Measurements from ENCODE around the gene MTUS2.

The MTUS2 gene

DNA sequence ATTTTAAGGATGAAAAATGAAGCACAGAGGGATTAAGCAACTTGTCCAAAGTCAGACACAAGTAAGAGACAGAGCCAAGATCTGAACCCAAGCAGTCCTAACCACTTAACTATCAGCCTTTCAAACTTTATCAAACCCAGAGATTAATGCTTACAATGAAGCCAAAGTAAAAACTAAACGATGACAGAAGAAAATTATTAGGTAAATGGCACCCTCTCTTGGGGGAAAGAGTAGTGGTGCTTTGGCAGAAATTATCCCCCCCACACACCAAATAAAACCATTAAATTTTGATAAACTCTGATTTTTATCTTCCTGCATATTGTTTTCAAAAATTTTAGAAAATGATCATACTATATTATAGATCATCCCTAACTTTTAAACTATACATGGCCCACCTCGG lies 446.1 kb downstream of the MTUS2 start:
- FAIRE-seq = no peak

DNA sequence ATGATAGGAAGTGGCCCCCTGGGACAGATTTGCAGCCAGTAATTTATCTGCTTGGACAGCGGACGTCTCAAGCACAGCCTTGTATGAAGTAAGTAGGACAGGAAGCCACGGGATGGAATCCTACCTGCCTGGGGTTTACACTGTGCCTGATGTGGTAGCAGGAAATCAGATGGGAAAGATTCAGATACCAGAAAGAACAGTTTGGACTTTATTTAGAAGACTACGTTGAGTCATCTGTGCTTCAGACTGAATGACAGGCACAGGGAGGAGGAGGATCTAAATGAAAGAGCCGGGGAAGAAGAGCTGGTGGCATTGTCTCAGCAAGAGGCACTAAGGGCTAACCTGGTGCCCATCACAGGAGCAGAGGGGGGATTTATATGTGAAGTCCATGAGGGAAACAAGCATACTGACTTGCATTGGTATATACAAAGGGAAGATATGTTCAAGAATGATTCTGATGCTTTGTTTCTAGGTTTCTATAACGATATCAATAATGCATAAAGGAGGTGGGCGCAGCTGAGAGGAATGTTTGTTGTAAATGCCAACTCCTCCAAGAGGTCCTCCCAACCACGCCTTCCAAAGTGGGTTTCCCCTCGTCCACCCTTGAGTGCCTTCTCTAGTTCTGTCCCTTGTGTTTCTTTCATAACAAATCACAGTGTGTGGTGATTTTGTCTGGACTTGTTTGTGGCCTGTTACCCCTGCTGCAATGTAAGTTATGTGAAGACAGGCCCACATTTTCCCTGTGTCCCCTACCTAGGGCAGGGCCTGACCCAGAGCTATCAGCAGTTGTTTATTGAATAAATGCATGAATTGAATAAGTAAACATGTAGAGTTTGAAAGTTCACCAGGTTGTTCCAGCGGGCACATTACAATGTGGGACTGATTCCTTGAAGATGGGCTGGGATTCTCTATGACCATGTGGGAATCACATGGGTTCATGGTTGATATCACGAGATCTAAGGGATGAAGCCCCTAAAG lies 446.9 kb downstream of the MTUS2 start:
- no peak for FAIRE-seq

DNA sequence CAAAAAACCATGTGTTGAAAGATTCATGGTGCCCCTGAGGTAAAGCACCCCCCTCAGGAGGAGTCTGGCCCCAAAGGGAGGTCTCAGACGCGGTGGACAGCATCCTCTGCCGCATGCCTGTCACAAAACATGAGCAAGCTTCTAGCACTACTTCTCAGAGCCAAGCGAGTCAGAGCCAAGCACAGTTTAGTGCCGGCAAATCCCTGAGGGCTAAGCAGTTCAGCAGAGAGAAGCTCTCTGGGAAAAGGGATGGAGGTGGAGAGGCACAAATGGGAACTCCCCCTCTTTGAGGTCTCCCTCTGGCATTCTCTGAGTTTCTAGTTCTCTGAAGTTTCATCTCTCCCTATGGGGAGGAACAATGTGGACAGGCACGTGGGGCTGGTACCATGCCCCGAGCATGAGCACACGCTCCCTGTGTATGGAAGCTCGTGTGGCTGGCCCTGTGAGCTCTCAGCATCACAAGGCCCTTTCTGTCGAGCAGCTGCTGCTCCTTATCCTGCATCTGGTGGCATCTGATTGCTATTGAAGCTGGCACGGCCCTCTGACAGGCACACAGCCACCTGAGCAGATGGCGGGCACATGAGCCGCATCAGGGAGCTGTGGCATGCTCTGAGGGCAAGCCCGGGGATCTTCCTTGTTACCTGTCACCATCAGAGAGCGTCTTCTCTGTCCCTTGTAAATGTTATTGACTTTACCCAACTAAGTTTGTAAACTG lies 450.3 kb downstream of the MTUS2 start:
- FAIRE-seq = no peak

DNA sequence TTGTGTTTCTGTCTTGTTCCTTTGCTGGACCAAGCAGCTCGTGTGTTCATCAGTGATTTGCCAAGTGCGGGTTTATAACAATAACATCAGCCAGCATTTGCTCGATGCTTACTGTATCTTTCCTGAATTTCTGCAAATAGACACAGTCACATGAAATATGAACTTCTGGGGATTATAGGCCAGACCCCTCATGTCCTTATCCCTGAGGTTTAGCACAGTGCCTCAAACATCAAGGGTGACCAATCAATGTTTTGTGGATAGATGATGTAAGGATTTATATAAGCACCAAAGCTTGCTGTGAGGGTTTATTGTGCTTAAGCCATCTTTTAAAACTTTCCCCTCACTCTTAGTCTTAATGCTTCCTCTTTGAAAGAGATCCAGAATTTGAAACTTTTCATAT lies 451.5 kb downstream of the MTUS2 start:
- FAIRE-seq = no peak

DNA sequence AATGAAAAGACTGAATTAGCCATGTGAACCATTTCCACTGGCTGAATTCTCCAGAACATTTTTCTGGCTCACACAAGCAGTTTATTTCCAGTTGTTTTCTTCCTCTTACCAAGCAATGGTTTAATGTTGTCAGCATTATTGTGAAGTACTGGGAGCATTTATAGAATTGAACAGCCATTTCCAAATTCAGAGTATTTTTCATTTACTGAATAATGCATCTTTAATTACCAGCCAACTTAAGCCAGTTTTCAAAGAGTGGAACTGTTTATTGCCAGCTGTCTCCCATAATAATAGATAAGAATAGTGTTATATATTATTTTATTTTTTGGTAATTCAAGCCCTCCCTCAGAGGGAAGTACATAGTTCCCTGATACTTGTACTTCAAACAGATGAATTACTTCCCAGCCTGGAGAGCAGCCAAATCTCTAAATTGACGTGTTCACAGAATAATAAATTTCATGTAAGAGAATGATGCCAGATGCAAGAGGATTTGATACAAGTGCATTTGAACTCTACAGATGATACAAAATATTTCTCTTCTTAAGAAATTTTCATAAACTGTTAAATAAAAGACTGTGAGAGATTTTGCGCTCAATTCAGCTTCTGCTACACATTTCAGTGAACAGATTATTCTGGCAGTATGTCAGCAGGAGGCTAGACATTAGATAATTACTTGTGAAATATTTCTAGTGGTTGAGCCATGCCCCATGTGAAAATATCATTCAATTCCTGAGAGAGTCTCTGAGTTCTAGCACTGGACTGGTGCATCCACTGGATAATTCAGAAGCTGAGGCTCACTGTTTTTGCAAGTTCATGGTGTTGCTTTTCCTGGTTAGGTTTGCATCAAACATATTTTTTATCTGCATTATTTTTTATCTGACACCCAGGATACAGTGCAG lies 459.5 kb downstream of the MTUS2 start:
- no peak for FAIRE-seq

DNA sequence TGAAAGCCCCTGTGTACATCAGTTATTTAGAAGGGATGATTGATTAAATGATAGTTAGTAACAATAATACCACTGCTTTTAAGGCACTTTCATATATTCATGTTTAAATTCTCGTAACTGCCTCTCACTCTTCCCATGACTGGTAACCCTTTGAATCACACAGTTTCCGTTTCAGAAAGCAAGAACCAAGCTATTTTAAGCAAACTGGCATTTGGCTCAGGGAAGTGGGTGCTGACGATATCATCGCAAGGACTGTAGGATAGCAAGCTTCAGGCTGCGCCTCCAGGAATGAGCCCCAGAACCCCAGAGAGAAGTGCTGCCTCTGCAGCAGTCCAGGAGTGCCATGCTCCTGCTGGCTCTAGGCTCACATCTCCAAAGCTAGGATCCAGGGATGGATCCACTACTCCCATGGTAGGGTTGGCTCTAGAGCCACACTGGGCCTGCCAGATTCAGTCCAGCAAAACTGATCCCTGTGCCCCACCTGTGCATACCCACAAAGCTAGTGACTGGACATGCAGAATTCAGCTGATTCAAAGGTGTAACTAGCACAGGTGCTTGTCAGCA lies 461.9 kb downstream of the MTUS2 start:
- FAIRE-seq = no peak

DNA sequence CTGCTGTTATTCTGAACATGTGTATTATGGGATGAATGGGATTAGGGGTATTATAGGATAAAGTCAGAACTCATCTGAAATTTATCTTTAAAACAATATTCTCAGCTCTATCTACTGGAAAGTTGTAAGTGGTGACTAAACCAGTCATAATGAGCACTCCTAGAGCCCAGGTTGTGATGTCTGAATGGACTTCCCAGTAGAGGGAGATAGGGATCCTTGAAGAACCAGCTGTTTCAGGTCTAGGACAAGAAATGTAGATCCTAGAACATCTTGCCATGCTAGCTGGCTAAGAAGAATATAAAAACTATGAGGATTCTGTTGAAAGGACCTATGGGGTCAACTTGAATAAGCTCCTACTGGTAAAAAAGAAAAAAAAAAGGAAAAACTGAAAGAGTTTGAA lies 464.6 kb downstream of the MTUS2 start:
- no peak for FAIRE-seq

DNA sequence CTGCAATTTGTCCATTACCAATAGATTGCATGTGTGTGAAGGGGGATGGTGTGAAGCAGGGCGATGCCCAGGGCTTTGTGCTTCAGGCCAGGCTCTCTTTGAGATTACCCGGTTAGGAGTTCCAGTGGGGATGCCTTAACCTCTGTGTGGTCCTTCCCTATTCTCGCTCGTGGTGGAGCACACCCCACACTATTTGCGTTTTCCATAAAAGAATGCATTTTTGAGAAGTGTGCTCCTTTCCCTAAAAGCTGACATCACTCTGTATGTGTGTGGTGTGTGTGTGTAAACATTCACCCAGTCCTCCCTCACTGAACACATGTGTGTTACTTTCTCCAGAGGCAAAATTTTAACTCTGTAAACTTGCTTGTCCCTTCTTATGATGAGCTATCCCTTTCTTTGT lies 467.1 kb downstream of the MTUS2 start:
- FAIRE-seq = no peak

DNA sequence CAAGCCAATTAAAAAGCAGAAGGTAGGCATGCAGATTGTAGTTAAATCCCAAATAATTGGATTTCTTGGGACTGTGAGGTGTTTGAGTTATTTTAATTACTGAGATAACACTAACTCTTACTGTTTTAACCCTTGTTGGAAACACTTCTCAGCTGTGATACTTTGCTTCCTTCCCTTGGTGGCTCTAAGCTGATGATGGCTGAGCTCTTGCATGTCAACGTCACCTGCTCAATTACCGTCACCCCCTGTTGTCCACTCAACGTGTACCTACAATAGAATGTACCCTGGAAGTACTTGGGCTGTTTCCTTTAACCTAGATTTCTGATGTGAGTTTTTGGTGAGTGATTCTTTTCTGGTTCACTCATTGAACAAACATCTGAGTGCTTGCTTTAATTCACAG lies 471.9 kb downstream of the MTUS2 start:
- FAIRE-seq = no peak

DNA sequence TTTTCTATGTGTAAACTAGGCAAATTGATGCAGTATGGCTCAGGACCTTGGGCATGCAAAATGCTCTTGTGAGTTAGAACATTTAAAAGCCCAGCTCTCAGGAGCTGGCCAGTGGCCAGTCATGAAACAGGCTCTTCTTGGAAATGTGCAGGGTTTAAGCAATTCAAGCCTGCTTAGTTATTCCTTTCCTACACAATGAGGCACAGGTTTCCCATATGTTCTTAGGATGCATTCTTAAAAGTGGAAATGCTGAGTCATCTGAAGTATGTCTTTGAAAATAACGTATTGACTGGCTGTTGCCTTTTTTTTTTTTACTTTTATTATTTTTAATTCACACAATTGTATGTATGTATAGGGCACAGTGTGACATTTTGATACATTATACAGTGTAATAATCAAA lies 474.7 kb downstream of the MTUS2 start:
- FAIRE-seq = no peak

DNA sequence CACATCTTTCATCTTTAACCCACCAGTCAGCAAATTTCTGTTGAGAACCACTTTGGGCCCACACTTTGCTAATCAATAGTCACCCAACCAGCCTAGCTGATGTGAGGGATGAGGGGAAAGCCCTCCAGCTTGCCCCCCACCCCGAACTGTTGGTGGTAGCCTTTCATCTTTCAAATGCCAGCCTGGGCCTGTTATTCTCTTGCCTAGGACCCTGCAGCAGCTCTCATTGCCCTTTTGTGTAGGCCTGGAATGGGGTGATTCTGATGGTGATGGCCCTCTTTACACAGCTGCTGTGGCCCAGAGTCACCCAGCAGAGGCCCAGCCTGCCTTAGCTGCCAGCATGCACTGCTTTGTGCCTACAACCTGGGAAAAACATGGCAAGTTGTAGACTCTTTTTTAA lies 480.9 kb downstream of the MTUS2 start:
- no peak for FAIRE-seq

DNA sequence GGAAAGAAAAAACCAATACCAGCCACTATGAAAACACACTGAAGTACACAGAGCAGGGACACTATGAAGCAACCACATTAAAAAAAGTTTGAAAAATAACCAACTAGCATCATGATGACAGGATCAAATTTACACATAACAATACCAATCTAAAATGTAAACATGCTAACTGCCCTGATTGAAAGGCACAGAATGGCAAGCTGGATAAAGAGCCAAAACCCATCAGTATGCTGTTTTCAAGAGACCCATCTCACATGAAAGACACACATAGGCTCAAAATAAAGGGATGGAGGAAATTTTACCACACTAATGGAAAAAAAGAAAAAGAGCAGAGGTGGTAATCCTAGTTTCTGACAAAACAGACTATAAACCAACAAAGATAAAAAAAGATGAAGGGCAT lies 484.0 kb downstream of the MTUS2 start:
- FAIRE-seq = no peak

DNA sequence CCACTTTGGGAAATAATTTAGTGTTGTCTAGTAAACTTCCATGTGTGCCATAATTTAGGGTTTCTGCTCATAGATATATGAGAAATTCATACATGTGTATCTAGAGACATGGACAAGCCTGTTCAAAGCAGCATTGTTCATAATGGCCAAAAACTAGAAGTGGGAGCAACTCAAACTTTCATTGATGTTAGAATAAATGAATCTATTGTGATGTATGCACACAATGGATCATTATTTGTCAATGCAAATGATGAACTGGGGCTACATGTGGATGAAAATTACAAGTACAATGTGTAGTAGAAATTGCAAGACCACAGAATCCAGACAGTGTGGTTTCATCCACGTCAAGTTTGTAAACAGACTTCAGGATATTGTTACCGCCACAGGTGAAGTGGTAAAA lies 490.7 kb downstream of the MTUS2 start:
- FAIRE-seq = no peak

DNA sequence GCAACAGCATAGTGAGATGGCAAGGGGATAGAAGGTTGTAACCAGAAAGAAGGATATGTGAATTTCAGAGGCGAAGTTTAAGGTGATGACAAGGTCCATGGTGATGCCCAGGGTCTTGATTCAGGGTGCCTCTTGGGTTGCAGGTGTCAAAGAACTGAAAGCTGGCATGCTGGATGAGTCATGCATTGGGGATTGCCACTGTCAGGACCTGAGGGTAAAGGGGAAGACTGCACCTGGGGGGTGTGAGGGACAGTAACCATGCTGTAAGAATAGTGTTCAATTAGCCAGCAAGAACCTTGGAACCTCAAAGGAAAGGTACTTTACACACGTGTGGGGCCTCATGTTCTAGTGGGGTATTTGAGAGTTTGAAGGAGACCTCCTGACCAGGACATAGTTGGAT lies 495.7 kb downstream of the MTUS2 start:
- FAIRE-seq = no peak

DNA sequence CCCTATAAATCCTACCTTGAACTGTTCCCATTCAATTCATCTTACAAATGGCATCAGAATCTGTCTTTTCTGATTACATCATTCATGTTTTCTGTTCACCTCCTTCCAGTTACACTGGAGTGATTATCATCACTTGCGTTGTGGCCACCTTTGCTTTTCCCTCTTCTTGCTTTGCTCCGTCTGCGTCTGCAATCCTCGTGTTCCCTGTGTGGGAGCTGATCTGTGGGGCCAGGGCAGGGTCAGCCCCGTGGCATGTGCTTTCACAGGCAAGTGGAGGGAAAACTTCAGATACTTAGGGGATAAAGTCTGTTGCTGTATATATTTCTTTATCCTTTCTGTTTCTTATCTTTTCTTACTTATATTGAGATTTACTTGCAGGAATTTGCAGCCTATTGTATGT lies 497.7 kb downstream of the MTUS2 start:
- FAIRE-seq = no peak

DNA sequence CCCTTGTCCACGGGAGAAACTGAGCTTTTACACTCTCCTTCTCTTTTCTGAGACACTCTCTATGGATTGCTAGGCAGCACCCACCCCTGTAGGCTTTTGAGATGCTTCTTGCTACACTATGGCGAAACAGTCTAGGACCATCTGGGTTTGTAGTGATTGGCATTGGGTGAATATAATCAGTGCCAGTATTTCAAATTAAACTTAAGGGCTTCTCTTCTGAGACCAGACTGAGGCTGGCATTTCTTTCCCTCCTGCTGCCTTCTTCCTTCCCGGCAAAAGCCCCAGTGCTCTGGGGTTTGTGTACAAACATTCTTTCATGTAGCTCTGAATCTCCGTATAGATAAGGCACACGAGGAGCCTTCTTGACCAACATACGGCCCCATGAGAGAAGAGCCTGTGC lies 498.6 kb downstream of the MTUS2 start:
- FAIRE-seq = no peak

DNA sequence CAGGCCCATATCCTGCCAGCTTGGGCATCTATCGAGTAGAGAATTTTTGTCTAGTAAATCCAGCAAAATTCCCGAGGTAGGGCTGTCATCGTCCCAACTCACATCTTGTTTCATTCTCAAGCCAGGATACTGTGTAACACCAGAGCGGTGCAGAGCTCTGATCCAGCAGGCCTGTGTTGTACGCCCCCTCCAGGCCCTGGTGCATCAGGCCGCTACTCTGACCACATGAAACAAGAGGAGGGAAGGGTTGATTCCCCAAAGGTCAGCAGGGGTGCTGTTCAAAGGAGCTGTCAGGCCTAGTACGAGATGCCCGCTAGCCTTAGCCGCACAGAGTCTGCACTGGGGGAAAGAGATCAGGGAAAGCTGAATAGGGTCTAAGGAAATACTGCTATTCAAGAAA lies 499.3 kb downstream of the MTUS2 start:
- FAIRE-seq = no peak

DNA sequence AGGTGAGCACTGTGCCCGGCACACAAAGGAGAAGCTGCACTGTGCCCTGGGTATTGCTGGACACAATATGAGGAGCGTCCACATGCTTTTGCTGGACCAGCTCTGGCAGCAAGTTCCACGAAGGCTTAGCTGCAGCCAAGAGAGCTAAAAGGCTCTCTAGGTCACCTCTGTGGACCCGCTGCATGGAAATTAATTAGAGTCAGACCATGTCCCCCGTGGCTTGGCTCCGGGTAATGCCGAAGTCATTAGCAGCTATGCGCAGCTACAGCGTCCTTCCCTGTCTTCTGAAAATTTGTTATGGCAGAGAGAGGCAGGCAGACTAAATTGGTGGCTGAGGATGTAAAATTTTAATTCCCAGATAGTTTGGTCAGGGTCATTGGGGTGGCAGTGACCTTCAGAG lies 503.8 kb downstream of the MTUS2 start:
- no peak for FAIRE-seq

DNA sequence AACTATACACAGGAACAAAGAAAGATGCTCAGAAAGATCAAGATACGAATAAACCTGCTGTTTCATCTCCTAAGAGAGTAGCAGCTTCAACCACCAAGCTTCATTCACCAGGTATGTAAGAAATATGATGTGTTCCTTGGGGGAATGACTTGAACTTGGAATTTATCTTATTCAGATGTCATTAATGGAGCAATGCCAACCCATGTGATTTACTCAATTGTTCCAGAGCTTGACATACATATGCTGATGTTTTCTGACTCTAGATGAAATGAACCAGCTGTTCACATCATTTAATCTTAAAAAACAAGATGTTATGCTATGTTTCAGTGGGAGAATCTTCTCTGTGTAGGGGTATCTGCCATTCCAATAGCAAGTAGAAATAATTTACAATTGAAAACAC lies 504.5 kb downstream of the MTUS2 start:
- no peak for FAIRE-seq

DNA sequence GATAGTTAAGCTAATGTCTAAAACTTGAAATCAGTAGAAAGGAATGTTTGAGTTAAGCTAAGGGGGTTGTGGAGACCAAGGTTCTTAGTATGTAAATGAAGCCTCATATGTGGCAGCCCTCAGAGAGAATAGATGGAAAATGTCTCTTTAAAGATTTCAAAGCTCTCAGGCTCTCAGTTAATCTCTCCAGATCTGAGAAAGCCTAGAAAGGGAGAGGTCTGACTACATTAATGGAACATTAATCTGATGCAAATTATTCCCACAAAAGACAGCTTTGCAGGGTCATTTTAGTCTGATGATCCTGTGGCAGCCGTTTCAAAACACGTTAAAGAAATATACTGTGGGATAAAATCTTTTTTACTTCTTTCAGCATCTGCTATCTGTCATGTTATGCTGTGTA lies 508.4 kb downstream of the MTUS2 start:
- FAIRE-seq = no peak

DNA sequence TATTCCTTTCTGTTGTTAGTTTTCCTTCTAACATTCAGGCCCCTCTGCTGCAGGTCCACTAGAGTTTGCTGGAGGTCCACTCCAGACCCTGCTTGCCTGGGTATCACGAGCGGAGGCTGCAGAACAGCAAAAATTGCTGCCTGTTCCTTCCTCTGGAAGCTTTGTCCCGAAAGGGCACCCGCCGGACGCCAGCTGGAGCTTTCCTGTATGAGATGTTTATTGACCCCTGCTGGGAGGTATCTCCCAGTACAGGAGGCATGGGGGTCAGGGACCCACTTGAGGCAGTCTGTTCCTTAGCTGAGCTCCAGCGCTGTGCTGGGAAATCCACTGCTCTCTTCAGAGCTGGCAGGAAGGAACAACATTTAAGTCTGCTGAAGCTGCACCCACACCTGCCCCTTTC lies 516.2 kb downstream of the MTUS2 start:
- FAIRE-seq = no peak

DNA sequence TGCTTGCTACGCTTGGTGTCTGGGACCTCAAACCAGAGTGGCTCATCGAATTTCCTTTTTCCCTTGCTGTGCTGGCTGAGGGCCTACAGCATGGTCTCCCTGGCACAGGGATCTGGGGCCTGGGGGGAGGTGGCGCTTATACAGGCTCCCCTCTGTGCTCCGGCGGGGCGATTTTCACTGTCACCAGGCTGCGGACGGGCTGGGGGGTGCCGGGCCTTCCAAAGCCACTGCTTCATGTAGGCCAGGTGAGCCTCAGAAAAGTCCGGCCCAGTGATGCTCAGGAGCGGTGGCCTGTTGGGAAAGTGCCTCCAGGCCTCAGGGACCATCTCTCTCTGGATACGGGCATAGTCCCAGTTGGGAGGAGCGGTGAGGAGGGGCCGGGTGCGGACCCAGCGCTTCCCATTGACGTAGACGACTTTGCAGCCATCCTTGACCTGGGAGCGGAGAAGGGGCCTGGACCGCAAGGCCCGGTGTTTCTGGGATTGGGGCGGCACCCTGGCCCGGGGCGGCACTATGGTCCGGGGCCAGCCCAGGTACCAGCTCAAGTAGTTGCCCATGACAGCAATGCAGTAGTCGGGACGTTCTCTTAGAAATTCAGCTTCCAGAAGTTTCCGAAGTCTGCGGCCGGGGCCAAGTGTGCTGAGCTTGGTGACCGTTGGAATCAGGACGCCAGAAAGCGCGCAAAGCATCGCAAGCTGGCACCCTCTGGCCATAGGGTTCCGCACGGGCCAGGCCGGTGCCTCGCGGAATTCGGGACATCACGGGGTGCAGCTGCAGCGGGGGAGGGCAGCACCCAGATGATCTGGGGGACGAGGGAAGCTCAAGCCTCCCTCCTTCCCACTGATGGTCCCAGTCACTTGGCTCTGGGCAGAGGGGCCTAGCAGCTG lies 519.5 kb downstream of the MTUS2 start:
- no peak for FAIRE-seq

Data from colon (tissue), 2 donors.